Muscle of leg (tissue), 16 donors: ENCODE data around the gene LSM5. TPM values are rescaled to one million over a fixed set of nuclear protein-coding genes. Genes with fewer than 3 reads are reported as not detected.

ENCODE experiments used
- DNase-seq: peaks from one replicate; pipeline ENCODE4 v3.0.0; 2013
- H3K27ac ChIP-seq: one replicate; pipeline ENCODE4 v1.5.1; 2013; ENCODE audit warnings: mild to moderate bottlenecking, low read length, control low read depth
- H3K27me3 ChIP-seq: one replicate; pipeline ENCODE4 v1.6.1; 2013; ENCODE audit warnings: low read length; ENCODE audit not compliant: control insufficient read depth, insufficient read depth
- H3K36me3 ChIP-seq: one replicate; pipeline ENCODE4 v1.6.1; 2013; ENCODE audit warnings: low read length; ENCODE audit not compliant: control insufficient read depth, insufficient read depth
- H3K4me1 ChIP-seq: one replicate; pipeline ENCODE4 v1.6.1; 2013; ENCODE audit warnings: low read length; ENCODE audit not compliant: control insufficient read depth, insufficient read depth
- H3K4me3 ChIP-seq: one replicate; pipeline ENCODE4 v1.5.1; 2013; ENCODE audit warnings: low read length, control low read depth
- H3K9me3 ChIP-seq: replicated peaks from 2 replicates; pipeline ENCODE4 v1.6.1; 2013; ENCODE audit warnings: low read depth, low read length; ENCODE audit not compliant: control insufficient read depth
- whole genome bisulfite sequencing: methylation state at CpG from one replicate; pipeline ENCODE4 v1.1.5; 2013; ENCODE audit warnings: missing lambda C conversion rate; ENCODE audit not compliant: insufficient coverage; 5-methylcytosine and 5-hydroxymethylcytosine counted together
- long read RNA-seq, 11 donors: transcript quantifications; one replicate each; lab custom pipeline, GENCODE V29; 2026
- polyA plus RNA-seq, 8 donors: library from polyadenylated mRNA; unstranded; fragments of 120-200 nt; gene quantifications; one replicate each; pipeline versions ENCODE4 v1.2.1 to v1.2.3, GENCODE V29; 2013; ENCODE audit warnings: inconsistent platforms in 1 of 8, low replicate concordance in 1 of 8; ENCODE audit not compliant: insufficient read length in 8 of 8, insufficient read depth in 1 of 8
- total RNA-seq: library from RNA; stranded (reverse); fragments of 120-200 nt; gene quantifications from one replicate; pipeline ENCODE4 v1.2.4, GENCODE V29; 2013

Gene LSM5
- total RNA-seq (47.5 TPM), polyA plus RNA-seq (10 to 100 TPM; 51.7 to 72.4 (median 60.9) TPM)
- long read RNA-seq, donor 1, transcript LSM5-208 (5 exons, 2,258 nt), result major isoform, 17 of 20 reads
- long read RNA-seq, donor 1, partial matches to known transcripts, result 0 of 20 reads
- long read RNA-seq, donor 1, other reads (novel, unspliced or antisense), result 0 of 20 reads
- long read RNA-seq, donor 2, transcript LSM5-208 (5 exons, 2,258 nt), result major isoform, 7 of 7 reads
- long read RNA-seq, donor 2, partial matches to known transcripts, result 0 of 7 reads
- long read RNA-seq, donor 2, other reads (novel, unspliced or antisense), result 0 of 7 reads
- long read RNA-seq, donor 3, transcript LSM5-208 (5 exons, 2,258 nt), result major isoform, 17 of 28 reads
- long read RNA-seq, donor 3, partial matches to known transcripts, result 8 of 28 reads
- long read RNA-seq, donor 3, other reads (novel, unspliced or antisense), result 0 of 28 reads
- long read RNA-seq, donor 4, transcript LSM5-208 (5 exons, 2,258 nt), result major isoform, 34 of 37 reads
- long read RNA-seq, donor 4, partial matches to known transcripts, result 0 of 37 reads
- long read RNA-seq, donor 4, other reads (novel, unspliced or antisense), result 0 of 37 reads
- long read RNA-seq, donor 5, transcript LSM5-208 (5 exons, 2,258 nt), result major isoform, 94 of 107 reads
- long read RNA-seq, donor 5, partial matches to known transcripts, result 6 of 107 reads
- long read RNA-seq, donor 5, other reads (novel, unspliced or antisense), result 0 of 107 reads
- long read RNA-seq, donor 6, transcript LSM5-208 (5 exons, 2,258 nt), result major isoform, 90 of 111 reads
- long read RNA-seq, donor 6, transcript LSM5-204 (5 exons, 740 nt), result minor isoform, 6 of 111 reads
- long read RNA-seq, donor 6, partial matches to known transcripts, result 6 of 111 reads
- long read RNA-seq, donor 6, other reads (novel, unspliced or antisense), result 7 of 111 reads
- long read RNA-seq, donor 7, transcript LSM5-208 (5 exons, 2,258 nt), result major isoform, 65 of 81 reads
- long read RNA-seq, donor 7, partial matches to known transcripts, result 7 of 81 reads
- long read RNA-seq, donor 7, other reads (novel, unspliced or antisense), result 5 of 81 reads
- long read RNA-seq, donor 8, transcript LSM5-208 (5 exons, 2,258 nt), result major isoform, 44 of 47 reads
- long read RNA-seq, donor 8, partial matches to known transcripts, result 0 of 47 reads
- long read RNA-seq, donor 8, other reads (novel, unspliced or antisense), result 0 of 47 reads
- long read RNA-seq, donor 9, transcript LSM5-208 (5 exons, 2,258 nt), result major isoform, 34 of 35 reads
- long read RNA-seq, donor 9, partial matches to known transcripts, result 0 of 35 reads
- long read RNA-seq, donor 9, other reads (novel, unspliced or antisense), result 0 of 35 reads
- long read RNA-seq, donor 10, transcript LSM5-208 (5 exons, 2,258 nt), result major isoform, 73 of 97 reads
- long read RNA-seq, donor 10, partial matches to known transcripts, result 10 of 97 reads
- long read RNA-seq, donor 10, other reads (novel, unspliced or antisense), result 6 of 97 reads
- long read RNA-seq, donor 11, transcript LSM5-204 (5 exons, 740 nt), result minor isoform, 6 of 68 reads
- long read RNA-seq, donor 11, transcript LSM5-208 (5 exons, 2,258 nt), result major isoform, 61 of 68 reads
- long read RNA-seq, donor 11, partial matches to known transcripts, result 0 of 68 reads
- long read RNA-seq, donor 11, other reads (novel, unspliced or antisense), result 0 of 68 reads

- H3K4me1 ChIP-seq, result peaks cover 6% of the 10 kb centered on the region
- H3K27ac ChIP-seq, result peak within 1 kb of the TSS; percentile 93
- 0% methylated on average over 24 of the region's 38 CpGs for WGBS
- H3K36me3 ChIP-seq, result peaks cover 3% of the 10 kb centered on the region
- peak; percentile 98 for DNase-seq
- H3K4me3 ChIP-seq, result peak within 1 kb of the TSS; percentile 84
- H3K9me3 ChIP-seq, result no peaks in the 10 kb centered on the region
- no peaks in the 10 kb centered on the region for H3K27me3 ChIP-seq
These were observed at the start of gene LSM5 for GRCh38 chr7:32490127-32490796. Gene LSM5, minus strand, starts transcription at chr7:32490380. Its CDS starts 15 bp downstream, at chr7:32490365.

- Histone ChIP-seq H3K9me3 (no peaks in the 10 kb centered on the region), H3K36me3 (peaks cover 3% of the 10 kb centered on the region), H3K27ac (no peak overlapping the region), H3K4me1 (no peaks in the 10 kb centered on the region), H3K27me3 (no peaks in the 10 kb centered on the region), H3K4me3 (no peak overlapping the region)
- no peak for DNase-seq
- WGBS, result 100% methylated on average over 2 of the region's 2 CpGs
These were observed 49.2 kb upstream of the LSM5 start for GRCh38 chr7:32539366-32539765.

- no peak for DNase-seq
- Histone ChIP-seq H3K36me3 (no peaks in the 10 kb centered on the region), H3K4me1 (no peaks in the 10 kb centered on the region), H3K27me3 (no peaks in the 10 kb centered on the region), H3K4me3 (no peak overlapping the region), H3K27ac (no peak overlapping the region), H3K9me3 (no peaks in the 10 kb centered on the region)
- WGBS, result no CpG with 5 or more reads among the region's 4 CpGs
These were observed 47.6 kb upstream of the LSM5 start for GRCh38 chr7:32537760-32538159.

- Histone ChIP-seq H3K27me3 (no peaks in the 10 kb centered on the region), H3K36me3 (no peaks in the 10 kb centered on the region), H3K9me3 (no peaks in the 10 kb centered on the region), H3K4me3 (no peak overlapping the region), H3K4me1 (no peaks in the 10 kb centered on the region), H3K27ac (no peak overlapping the region)
- no peak for DNase-seq
- no CpG with 5 or more reads among the region's 1 CpG for WGBS
These were observed 46.4 kb upstream of the LSM5 start for GRCh38 chr7:32536585-32536984.

GRCh38 chr7:32536016-32536415 lies 45.8 kb upstream of the LSM5 start:
- Histone ChIP-seq H3K9me3 (no peaks in the 10 kb centered on the region), H3K4me1 (no peaks in the 10 kb centered on the region), H3K27ac (no peak overlapping the region), H3K36me3 (no peaks in the 10 kb centered on the region), H3K4me3 (no peak overlapping the region), H3K27me3 (no peaks in the 10 kb centered on the region)
- no peak for DNase-seq
- WGBS, result 100% methylated on average over 1 of the region's 2 CpGs

GRCh38 chr7:32535162-32535702 lies 45.1 kb upstream of the LSM5 start:
- Histone ChIP-seq H3K4me3 (no peak overlapping the region), H3K9me3 (no peaks in the 10 kb centered on the region), H3K4me1 (no peaks in the 10 kb centered on the region), H3K27me3 (no peaks in the 10 kb centered on the region), H3K36me3 (no peaks in the 10 kb centered on the region), H3K27ac (no peak overlapping the region)
- WGBS, result no CpG with 5 or more reads among the region's 4 CpGs
- DNase-seq, result no peak

DNA sequence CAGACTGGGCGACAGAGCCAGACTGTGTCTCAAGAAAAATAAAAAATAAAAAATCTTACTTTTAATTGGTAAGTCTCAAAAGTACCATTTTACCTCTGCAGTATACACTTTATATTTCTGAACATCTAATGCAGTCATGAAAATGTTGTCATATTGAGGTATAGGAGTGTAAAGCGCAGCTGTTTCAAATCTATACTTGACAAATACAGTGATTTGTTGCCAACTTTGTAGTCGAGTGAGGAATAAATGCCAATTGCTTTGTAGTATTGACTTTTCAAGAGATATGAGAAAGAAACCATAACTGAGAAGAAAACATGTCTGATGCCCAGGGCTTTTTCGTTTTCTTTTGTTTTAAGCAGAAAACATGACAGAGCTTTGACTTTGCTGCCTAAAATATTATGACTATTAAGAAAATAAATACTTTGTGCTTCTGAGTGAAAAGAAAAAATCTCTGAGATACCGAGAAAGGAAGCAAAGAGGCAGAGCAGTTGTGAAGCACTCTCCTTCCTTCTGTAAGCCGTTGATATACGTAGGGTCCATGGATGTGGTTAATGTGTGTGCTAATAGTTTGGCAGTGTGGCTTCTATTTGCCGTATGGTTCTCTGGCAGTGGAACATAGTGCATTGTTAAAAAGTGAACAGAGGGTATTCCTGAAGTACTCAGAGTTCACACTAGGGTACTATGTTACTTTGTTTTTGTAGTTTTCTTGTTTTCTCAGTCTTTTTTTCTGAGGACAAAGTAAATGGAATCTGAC lies 43.3 kb upstream of the LSM5 start:
- no peaks in the 10 kb centered on the region for H3K4me1 ChIP-seq
- DNase-seq, result no peak
- WGBS, result 40% methylated on average over 1 of the region's 8 CpGs
- H3K36me3 ChIP-seq, result no peaks in the 10 kb centered on the region
- H3K27ac ChIP-seq, result no peak overlapping the region
- no peak overlapping the region for H3K4me3 ChIP-seq
- H3K27me3 ChIP-seq, result no peaks in the 10 kb centered on the region
- H3K9me3 ChIP-seq, result no peaks in the 10 kb centered on the region

- WGBS, result 94% methylated on average over 5 of the region's 5 CpGs
- no peaks in the 10 kb centered on the region for H3K27me3 ChIP-seq
- no peak overlapping the region for H3K27ac ChIP-seq
These were observed 42.5 kb upstream of the LSM5 start for GRCh38 chr7:32532716-32533115.

More at GRCh38 chr7:32532716-32533115, 42.5 kb upstream of the LSM5 start:
- Histone ChIP-seq H3K4me1 (no peaks in the 10 kb centered on the region), H3K9me3 (no peaks in the 10 kb centered on the region), H3K4me3 (no peak overlapping the region), H3K36me3 (no peaks in the 10 kb centered on the region)
- no peak for DNase-seq
